ENCODE measurements around the gene GPR143.

DNA sequence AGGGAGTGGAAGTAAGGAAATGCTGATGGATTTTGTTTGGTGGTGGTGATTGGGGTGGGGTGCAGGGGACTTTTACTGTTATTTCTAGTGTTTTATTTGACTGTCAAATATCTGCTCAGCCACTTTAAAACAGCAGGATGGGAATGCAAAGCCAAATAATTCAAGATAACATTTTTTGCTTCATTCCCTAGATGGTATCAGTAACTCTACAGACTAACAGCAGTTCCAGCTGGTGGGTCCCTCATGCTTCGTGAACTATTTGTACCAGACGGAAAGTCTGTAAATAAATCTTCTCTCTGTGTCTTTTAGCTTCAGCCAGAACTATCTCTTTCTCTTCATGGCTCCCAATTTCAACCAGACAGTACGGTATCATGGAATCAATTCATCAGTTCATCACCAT is 27.5 kb downstream of the GPR143 start:
- TF ChIP-seq, protein P1, sequence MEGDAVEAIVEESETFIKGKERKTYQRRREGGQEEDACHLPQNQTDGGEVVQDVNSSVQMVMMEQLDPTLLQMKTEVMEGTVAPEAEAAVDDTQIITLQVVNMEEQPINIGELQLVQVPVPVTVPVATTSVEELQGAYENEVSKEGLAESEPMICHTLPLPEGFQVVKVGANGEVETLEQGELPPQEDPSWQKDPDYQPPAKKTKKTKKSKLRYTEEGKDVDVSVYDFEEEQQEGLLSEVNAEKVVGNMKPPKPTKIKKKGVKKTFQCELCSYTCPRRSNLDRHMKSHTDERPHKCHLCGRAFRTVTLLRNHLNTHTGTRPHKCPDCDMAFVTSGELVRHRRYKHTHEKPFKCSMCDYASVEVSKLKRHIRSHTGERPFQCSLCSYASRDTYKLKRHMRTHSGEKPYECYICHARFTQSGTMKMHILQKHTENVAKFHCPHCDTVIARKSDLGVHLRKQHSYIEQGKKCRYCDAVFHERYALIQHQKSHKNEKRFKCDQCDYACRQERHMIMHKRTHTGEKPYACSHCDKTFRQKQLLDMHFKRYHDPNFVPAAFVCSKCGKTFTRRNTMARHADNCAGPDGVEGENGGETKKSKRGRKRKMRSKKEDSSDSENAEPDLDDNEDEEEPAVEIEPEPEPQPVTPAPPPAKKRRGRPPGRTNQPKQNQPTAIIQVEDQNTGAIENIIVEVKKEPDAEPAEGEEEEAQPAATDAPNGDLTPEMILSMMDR (IDR thresholded peaks at IDR 0.05), result no peak
- TF ChIP-seq POLR2AphosphoS5 (IDR thresholded peaks at IDR 0.05), result no peak
- no peak for TF ChIP-seq POLR2A (IDR thresholded peaks at IDR 0.05)

All from sigmoid colon (tissue), 4 donors.